Chondrocyte (in vitro differentiated cells): Measurements from ENCODE around the gene LAMB3. TPM values are rescaled to one million over a fixed set of nuclear protein-coding genes. Genes with fewer than 3 reads are reported as not detected.

Experiments
- DNase-seq: peaks from one replicate; pipeline ENCODE4 v3.0.0; 2021; ENCODE audit warnings: mixed read lengths, low spot score
- H3K27ac Mint-ChIP-seq: one replicate; pipeline ENCODE4 v1.8.0; 2021; ENCODE audit warnings: mild to moderate bottlenecking, moderate library complexity, mixed read lengths; ENCODE audit not compliant: unreplicated experiment
- H3K27me3 Mint-ChIP-seq: 2 replicates; pipeline ENCODE4 v1.8.0; 2021; ENCODE audit warnings: low read depth, mixed read lengths
- H3K36me3 Mint-ChIP-seq: 2 replicates; pipeline ENCODE4 v1.8.0; 2021; ENCODE audit warnings: low read depth, mixed read lengths
- H3K4me1 Mint-ChIP-seq: 2 replicates; pipeline ENCODE4 v1.8.0; 2021; ENCODE audit warnings: low read depth, mild to moderate bottlenecking, mixed read lengths
- H3K4me3 Mint-ChIP-seq: one replicate; pipeline ENCODE4 v1.8.0; 2021; ENCODE audit warnings: mild to moderate bottlenecking, moderate library complexity, mixed read lengths; ENCODE audit not compliant: unreplicated experiment
- H3K9me3 Mint-ChIP-seq: 2 replicates; pipeline ENCODE4 v1.8.0; 2021; ENCODE audit warnings: low read depth, mixed read lengths
- CTCF ChIP-seq: fragments of 200-600 bp; sonication (generic); IDR thresholded peaks from 2 replicates; pipeline ENCODE4 v1.5.0; 2021; ENCODE audit warnings: antibody characterized with exemption, mild to moderate bottlenecking, moderate library complexity
- total RNA-seq: library from RNA; stranded (reverse); gene quantifications from 3 replicates; pipeline ENCODE4 v1.2.1, GENCODE V29; 2021

LAMB3 gene
- total RNA-seq, 1 donor from 2014 or later: 6.3 TPM

GRCh38 chr1:209622841-209623829, 29.1 kb downstream of the LAMB3 start:
- H3K27ac Mint-ChIP-seq: no peak overlapping the region
- H3K9me3 Mint-ChIP-seq: no peaks in the 10 kb centered on the region
- DNase-seq: no peak
- H3K36me3 Mint-ChIP-seq: no peaks in the 10 kb centered on the region
- peaks cover 39% of the 10 kb centered on the region for H3K4me1 Mint-ChIP-seq
- H3K27me3 Mint-ChIP-seq: no peaks in the 10 kb centered on the region
- no peak for TF ChIP-seq CTCF
- H3K4me3 Mint-ChIP-seq: no peak overlapping the region

- Mint-ChIP-seq H3K27ac (no peak overlapping the region), H3K9me3 (no peaks in the 10 kb centered on the region), H3K4me3 (no peak overlapping the region), H3K36me3 (peaks cover 2% of the 10 kb centered on the region), H3K27me3 (no peaks in the 10 kb centered on the region), H3K4me1 (peaks cover 36% of the 10 kb centered on the region)
- DNase-seq: no peak
- no peak for TF ChIP-seq CTCF
Observed at GRCh38 chr1:209621741-209622655, 30.2 kb downstream of the LAMB3 start.

- H3K27me3 Mint-ChIP-seq: no peaks in the 10 kb centered on the region
- H3K9me3 Mint-ChIP-seq: no peaks in the 10 kb centered on the region
- H3K4me1 Mint-ChIP-seq: peaks cover 34% of the 10 kb centered on the region
Observed at GRCh38 chr1:209621286-209621685, 30.9 kb downstream of the LAMB3 start.

GRCh38 chr1:209620487-209620884, 31.7 kb downstream of the LAMB3 start:
- peaks cover 5% of the 10 kb centered on the region for H3K36me3 Mint-ChIP-seq
- TF ChIP-seq CTCF: no peak
- no peak overlapping the region for H3K27ac Mint-ChIP-seq
- H3K9me3 Mint-ChIP-seq: no peaks in the 10 kb centered on the region
- no peak overlapping the region for H3K4me3 Mint-ChIP-seq
- DNase-seq: no peak
- no peaks in the 10 kb centered on the region for H3K27me3 Mint-ChIP-seq
- peaks cover 26% of the 10 kb centered on the region for H3K4me1 Mint-ChIP-seq

More at GRCh38 chr1:209621286-209621685, 30.9 kb downstream of the LAMB3 start:
- DNase-seq: no peak
- TF ChIP-seq CTCF: no peak
- H3K36me3 Mint-ChIP-seq: peaks cover 2% of the 10 kb centered on the region
- H3K27ac Mint-ChIP-seq: no peak overlapping the region
- H3K4me3 Mint-ChIP-seq: no peak overlapping the region
